Ishikawa (cell line): ENCODE data around the gene LGR6.
A peak's percentile ranks its signal among the peaks of the same experiment; 100 is the strongest.

Source experiments
- CEBPB ChIP-seq: IDR thresholded peaks from 2 replicates; pipeline ENCODE4 v1.6.1; 2012
- CREB1 ChIP-seq: IDR thresholded peaks from 2 replicates; pipeline ENCODE4 v1.6.1; 2012; ENCODE audit warnings: low read depth
- EGR1 ChIP-seq: IDR thresholded peaks from 2 replicates; pipeline ENCODE4 v1.6.1; 2012
- EP300 ChIP-seq: IDR thresholded peaks from 2 replicates; pipeline ENCODE4 v1.6.1; 2012; ENCODE audit warnings: borderline replicate concordance
- FOXM1 ChIP-seq: IDR thresholded peaks from 2 replicates; pipeline ENCODE4 v1.6.1; 2012; ENCODE audit warnings: low read depth, borderline replicate concordance
- MAX ChIP-seq: IDR thresholded peaks from 2 replicates; pipeline ENCODE4 v1.6.1; 2012
- NFIC ChIP-seq: IDR thresholded peaks from 2 replicates; pipeline ENCODE4 v1.6.1; 2012
- RAD21 ChIP-seq: IDR thresholded peaks from 2 replicates; pipeline ENCODE4 v1.6.1; 2012; ENCODE audit warnings: low read depth
- REST ChIP-seq: IDR thresholded peaks from 2 replicates; pipeline ENCODE4 v1.6.1; 2012; ENCODE audit warnings: low read depth, mild to moderate bottlenecking
- TAF1 ChIP-seq: IDR thresholded peaks from 2 replicates; pipeline ENCODE4 v1.6.1; 2012; ENCODE audit warnings: low read depth, mild to moderate bottlenecking
- TCF12 ChIP-seq: IDR thresholded peaks from 2 replicates; pipeline ENCODE4 v1.6.1; 2012; ENCODE audit warnings: low read depth
- TEAD4 ChIP-seq: IDR thresholded peaks from 2 replicates; pipeline ENCODE4 v1.6.1; 2012
- USF1 ChIP-seq: IDR thresholded peaks from 2 replicates; pipeline ENCODE4 v1.6.1; 2012
- YY1 ChIP-seq: IDR thresholded peaks from 2 replicates; pipeline ENCODE4 v1.6.1; 2012; ENCODE audit warnings: low read depth
- ZBTB7A ChIP-seq: IDR thresholded peaks from 2 replicates; pipeline ENCODE4 v1.6.1; 2012; ENCODE audit warnings: low read depth

The LGR6 gene

GRCh38 chr1:202268817-202269216 lies 75.2 kb downstream of the LGR6 start:
- TF ChIP-seq ZBTB7A (no peak), YY1 (no peak), RAD21 (no peak), USF1 (no peak), CREB1 (no peak), TCF12 (no peak), EP300 (no peak), TEAD4 (no peak), EGR1 (no peak), TAF1 (no peak)

GRCh38 chr1:202270871-202271326 lies 77.3 kb downstream of the LGR6 start:
- TF ChIP-seq CREB1 (no peak), EGR1 (no peak), EP300 (no peak), NFIC (no peak), RAD21 (no peak), YY1 (no peak), TAF1 (no peak), TCF12 (no peak), FOXM1 (no peak), USF1 (no peak), REST (no peak), MAX (no peak), TEAD4 (no peak), CEBPB (no peak), ZBTB7A (no peak)

- TF ChIP-seq RAD21 (no peak), REST (no peak), TEAD4 (no peak), TAF1 (no peak), MAX (no peak), NFIC (no peak), EP300 (no peak), TCF12 (no peak), USF1 (no peak), CREB1 (no peak), ZBTB7A (no peak), CEBPB (no peak), YY1 (no peak), FOXM1 (no peak), EGR1 (no peak)
Measured at GRCh38 chr1:202272103-202272845, 78.7 kb downstream of the LGR6 start.

GRCh38 chr1:202274611-202275010 lies 81.0 kb downstream of the LGR6 start:
- no peak for TF ChIP-seq MAX
- no peak for TF ChIP-seq FOXM1
- TF ChIP-seq CEBPB, result no peak
- TF ChIP-seq TCF12, result no peak
- no peak for TF ChIP-seq TAF1
- peak; percentile 85 for TF ChIP-seq RAD21
- no peak for TF ChIP-seq EP300
- TF ChIP-seq EGR1, result no peak

GRCh38 chr1:202275061-202275770 lies 81.6 kb downstream of the LGR6 start:
- no peak for TF ChIP-seq YY1
- TF ChIP-seq CEBPB, result no peak
- no peak for TF ChIP-seq TEAD4
- TF ChIP-seq TAF1, result no peak
- TF ChIP-seq FOXM1, result no peak
- TF ChIP-seq EP300, result no peak
- TF ChIP-seq EGR1, result no peak
- no peak for TF ChIP-seq TCF12
- no peak for TF ChIP-seq CREB1
- no peak for TF ChIP-seq USF1
- no peak for TF ChIP-seq MAX
- TF ChIP-seq ZBTB7A, result no peak
- TF ChIP-seq REST, result no peak
- no peak for TF ChIP-seq NFIC
- TF ChIP-seq RAD21, result no peak
